ENCODE results near the gene HEPACAM. TPM values are rescaled to one million over a fixed set of nuclear protein-coding genes. Genes with fewer than 3 reads are reported as not detected.
A peak's percentile ranks its signal among the peaks of the same experiment; 100 is the strongest.

HEPACAM gene
- total RNA-seq, 2 donors from 2014 or later, result 0.08 to 0.12 TPM

DNA sequence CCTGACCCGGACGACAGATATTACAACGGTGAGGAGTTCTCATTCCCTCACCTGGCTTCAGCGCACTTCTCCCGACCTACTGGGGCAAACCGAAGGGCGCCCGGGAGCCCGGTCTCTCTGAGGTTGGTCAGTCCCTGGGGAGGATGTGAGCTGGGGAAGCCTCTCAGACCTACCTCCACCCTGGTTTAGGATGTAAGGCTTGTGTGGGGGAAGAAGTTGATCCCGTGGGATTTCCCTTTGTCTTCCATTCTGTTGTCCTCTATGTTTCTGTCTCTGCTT lies 58.3 kb downstream of the HEPACAM start:
- DNase-seq, result no peak
- H3K4me3 ChIP-seq, result no peak overlapping the region
- H3K27ac ChIP-seq, result no peak overlapping the region
- TF ChIP-seq, protein P1, sequence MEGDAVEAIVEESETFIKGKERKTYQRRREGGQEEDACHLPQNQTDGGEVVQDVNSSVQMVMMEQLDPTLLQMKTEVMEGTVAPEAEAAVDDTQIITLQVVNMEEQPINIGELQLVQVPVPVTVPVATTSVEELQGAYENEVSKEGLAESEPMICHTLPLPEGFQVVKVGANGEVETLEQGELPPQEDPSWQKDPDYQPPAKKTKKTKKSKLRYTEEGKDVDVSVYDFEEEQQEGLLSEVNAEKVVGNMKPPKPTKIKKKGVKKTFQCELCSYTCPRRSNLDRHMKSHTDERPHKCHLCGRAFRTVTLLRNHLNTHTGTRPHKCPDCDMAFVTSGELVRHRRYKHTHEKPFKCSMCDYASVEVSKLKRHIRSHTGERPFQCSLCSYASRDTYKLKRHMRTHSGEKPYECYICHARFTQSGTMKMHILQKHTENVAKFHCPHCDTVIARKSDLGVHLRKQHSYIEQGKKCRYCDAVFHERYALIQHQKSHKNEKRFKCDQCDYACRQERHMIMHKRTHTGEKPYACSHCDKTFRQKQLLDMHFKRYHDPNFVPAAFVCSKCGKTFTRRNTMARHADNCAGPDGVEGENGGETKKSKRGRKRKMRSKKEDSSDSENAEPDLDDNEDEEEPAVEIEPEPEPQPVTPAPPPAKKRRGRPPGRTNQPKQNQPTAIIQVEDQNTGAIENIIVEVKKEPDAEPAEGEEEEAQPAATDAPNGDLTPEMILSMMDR (IDR thresholded peaks at IDR 0.05), result no peak
- intact Hi-C loops (cut with DNase I), result no loop called here
- H3K27me3 ChIP-seq, result no peaks in the 10 kb centered on the region
- no peaks in the 10 kb centered on the region for H3K9me3 ChIP-seq
- no peaks in the 10 kb centered on the region for H3K36me3 ChIP-seq
- H3K4me1 ChIP-seq, result peaks cover 6% of the 10 kb centered on the region
- H3K9ac ChIP-seq (ENCODE audit: low read depth in 2 of 2, low read length in 2 of 2), result peak overlapping the region in 1 of 2 donors; percentile 41

DNA sequence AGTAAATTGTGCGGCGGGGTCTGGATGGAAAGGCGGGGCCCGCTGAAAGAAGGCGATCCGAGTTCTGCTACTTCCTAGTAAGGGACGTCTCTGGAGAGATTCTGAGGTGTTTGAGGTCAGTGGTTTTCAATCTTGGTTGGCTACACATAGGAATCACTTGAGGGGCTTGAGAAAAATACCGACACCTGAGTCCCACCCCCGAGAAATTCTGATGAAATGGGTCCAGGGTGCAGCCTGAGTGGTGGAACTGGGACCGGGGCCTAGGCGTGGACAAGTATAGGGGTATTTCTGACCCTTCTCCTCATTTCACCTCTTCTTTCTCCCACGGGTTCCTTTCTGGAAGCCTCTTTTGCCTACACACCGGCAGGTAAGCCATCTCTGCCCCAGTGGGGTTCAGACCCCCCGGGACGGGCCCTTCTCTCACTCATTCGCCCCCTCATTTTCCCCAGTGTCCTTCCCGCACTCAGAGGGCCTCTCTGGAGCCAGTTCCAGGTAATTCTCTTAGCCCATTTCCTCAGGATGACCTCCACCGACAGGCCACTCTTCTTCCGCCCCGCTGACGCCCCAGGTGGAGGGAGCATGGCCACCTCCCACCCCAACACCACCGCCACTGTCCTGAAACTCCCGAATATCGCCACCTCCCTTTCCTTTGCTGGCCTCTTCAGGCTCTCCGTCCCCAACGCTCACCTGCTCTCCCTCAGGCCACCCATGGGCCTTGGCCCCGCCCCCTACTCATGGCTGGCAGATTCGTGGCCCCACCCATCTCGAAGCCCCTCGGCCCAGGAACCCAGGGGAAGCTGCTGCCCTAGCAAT lies 58.8 kb downstream of the HEPACAM start:
- H3K27me3 ChIP-seq, result peaks cover 2% of the 10 kb centered on the region
- no peak for DNase-seq
- intact Hi-C loops (cut with DNase I), result no loop called here
- peak overlapping the region; percentile 72 for H3K27ac ChIP-seq
- no peaks in the 10 kb centered on the region for H3K9me3 ChIP-seq
- no peaks in the 10 kb centered on the region for H3K36me3 ChIP-seq
- peak overlapping the region; percentile 26 to 74 for H3K9ac ChIP-seq (ENCODE audit: low read depth in 2 of 2, low read length in 2 of 2)
- H3K4me1 ChIP-seq, result peaks cover 6% of the 10 kb centered on the region
- TF ChIP-seq, protein P1 (IDR thresholded peaks at IDR 0.05), result no peak
- H3K4me3 ChIP-seq, result peak overlapping the region; percentile 51

DNA sequence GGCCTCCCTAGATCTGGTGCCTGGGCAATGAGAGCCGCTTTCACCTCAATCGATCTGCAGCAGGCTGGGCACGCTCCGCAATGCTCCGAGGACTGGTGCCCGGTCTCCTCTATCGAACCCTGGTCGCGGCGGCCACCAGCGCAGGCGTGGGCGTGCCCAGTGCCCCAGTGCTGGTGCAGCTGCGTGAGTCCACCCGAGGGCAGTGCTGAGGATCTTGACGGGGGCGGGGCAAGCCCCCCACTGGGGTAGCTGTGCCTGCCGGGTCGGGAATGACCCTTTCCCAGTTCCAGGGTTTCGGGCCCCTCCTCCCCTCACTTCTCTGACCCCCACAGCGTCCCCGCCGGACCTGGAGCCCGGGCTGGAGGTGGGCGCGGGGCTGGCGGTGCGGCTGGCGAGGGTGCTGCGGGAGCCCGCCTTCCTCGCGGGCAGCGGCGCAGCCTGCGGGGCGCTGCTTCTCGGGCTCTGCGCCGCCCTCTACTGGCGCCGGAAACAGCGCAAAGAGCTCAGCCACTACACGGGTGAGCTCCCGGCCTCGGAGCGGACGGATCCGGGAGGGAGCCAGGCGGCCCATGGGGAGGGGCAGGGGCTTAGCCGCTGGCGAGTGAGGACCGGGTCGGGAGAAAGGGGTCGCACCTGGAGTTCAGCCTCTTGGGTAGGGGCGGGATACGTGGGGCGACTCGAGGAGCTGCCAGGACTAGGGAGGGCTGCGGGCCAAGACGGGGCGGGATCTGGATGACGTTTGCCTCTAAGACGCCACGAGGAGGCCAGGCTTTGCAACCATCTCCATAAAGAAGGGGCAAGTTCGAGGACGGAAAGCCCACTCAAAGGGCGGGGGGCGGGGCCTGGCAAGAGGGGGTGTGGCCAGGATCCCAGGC lies 59.7 kb downstream of the HEPACAM start:
- H3K9me3 ChIP-seq, result no peaks in the 10 kb centered on the region

DNA sequence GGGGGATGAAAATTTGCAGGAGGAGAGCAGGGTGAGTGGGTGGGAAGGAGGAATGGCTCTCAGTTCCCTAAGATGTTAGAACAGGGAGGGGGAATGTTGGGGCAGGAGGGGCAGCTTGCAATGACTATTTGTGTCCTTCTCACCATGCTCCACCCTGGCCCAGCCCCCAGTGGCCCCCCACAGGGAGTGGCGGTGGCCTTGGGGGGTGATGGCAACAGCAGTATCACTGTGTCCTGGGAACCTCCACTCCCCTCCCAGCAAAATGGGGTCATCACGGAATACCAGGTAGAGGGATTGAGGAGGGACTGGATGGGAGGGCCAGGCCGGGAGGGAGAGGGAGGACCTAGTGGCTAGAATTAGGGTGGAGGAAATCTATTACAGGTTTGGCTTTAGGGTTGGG lies 60.4 kb downstream of the HEPACAM start:
- DNase-seq, result no peak
- H3K4me3 ChIP-seq, result no peak overlapping the region
- H3K27me3 ChIP-seq, result peaks cover 4% of the 10 kb centered on the region
- no peaks in the 10 kb centered on the region for H3K36me3 ChIP-seq
- no peak overlapping the region for H3K27ac ChIP-seq
- intact Hi-C loops (cut with DNase I), result no loop called here
- H3K4me1 ChIP-seq, result peaks cover 6% of the 10 kb centered on the region
- no peaks in the 10 kb centered on the region for H3K9me3 ChIP-seq
- TF ChIP-seq, protein P1 (IDR thresholded peaks at IDR 0.05), result no peak
- no peak overlapping the region for H3K9ac ChIP-seq (ENCODE audit: low read depth in 2 of 2, low read length in 2 of 2)

More for the DNA sequence above, 59.7 kb downstream of the HEPACAM start:
- H3K9ac ChIP-seq (ENCODE audit: low read depth in 2 of 2, low read length in 2 of 2), result peak overlapping the region; percentile 51 to 74
- peaks cover 6% of the 10 kb centered on the region for H3K4me1 ChIP-seq
- peak overlapping the region; percentile 72 for H3K27ac ChIP-seq
- peaks cover 4% of the 10 kb centered on the region for H3K27me3 ChIP-seq
- H3K36me3 ChIP-seq, result no peaks in the 10 kb centered on the region
- peak; percentile 87 for DNase-seq
- intact Hi-C loops (cut with DNase I), result no loop called here
- H3K4me3 ChIP-seq, result peak overlapping the region; percentile 51
- TF ChIP-seq, protein P1 (IDR thresholded peaks at IDR 0.05), result peak; percentile 53

DNA sequence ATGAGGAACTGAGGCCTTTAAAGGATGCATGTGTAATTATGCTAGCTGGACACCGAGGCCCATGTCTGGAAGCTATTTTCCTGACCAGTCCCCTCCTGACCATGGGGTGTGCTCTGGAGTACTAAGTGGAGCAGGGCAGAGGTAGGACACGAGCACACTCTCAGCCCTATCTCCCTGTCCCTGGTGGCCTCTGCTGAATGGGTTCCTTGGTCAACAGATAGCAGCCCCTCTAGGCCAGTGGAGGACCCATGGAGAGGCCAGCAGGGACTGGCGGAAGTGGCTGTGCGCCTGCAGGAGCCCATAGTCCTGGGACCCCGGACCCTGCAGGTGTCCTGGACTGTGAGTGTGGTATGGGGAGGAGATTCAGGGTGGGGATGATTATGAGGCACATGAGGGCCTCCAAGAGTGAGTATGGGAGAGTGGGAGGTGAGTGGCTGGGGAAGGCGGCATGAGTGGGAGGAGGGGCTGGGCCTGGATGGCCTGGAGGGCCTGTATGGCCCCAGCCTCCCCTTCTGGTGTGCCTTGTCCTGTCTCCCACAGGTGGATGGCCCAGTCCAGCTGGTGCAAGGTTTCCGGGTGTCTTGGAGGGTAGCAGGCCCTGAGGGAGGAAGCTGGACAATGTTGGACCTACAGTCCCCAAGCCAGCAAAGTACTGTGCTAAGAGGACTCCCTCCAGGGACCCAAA lies 61.1 kb downstream of the HEPACAM start:
- Histone ChIP-seq H3K4me3 (no peak overlapping the region), H3K27ac (no peak overlapping the region), H3K9me3 (no peaks in the 10 kb centered on the region), H3K4me1 (peaks cover 6% of the 10 kb centered on the region), H3K36me3 (no peaks in the 10 kb centered on the region), H3K27me3 (peaks cover 7% of the 10 kb centered on the region), H3K9ac (ENCODE audit: low read depth in 2 of 2, low read length in 2 of 2) (no peak overlapping the region)
- TF ChIP-seq, protein P1 (IDR thresholded peaks at IDR 0.05), result no peak
- DNase-seq, result no peak
- intact Hi-C loops (cut with DNase I), result no loop called here
